ENCODE results near the gene THOP1.
A peak's percentile ranks its signal among the peaks of the same experiment; 100 is the strongest.

Gene THOP1

GRCh38 chr19:2785244-2785997, at the start of gene THOP1:
Gene THOP1, plus strand, starts transcription at chr19:2785503. Its CDS starts 160 bp downstream, at chr19:2785663.
- DNase-seq (ENCODE audit: low read depth): peak; percentile 99
- no peak for TF ChIP-seq CTCF (conservative IDR thresholded peaks at IDR 0.05; ENCODE audit: control insufficient read depth, insufficient read depth, low read depth, low read length)
- peak within 1 kb of the TSS; percentile 81 for H3K4me3 ChIP-seq (ENCODE audit: control insufficient read depth, low read depth, low read length)

GRCh38 chr19:2736550-2737190, 48.6 kb upstream of the THOP1 start:
- TF ChIP-seq CTCF (conservative IDR thresholded peaks at IDR 0.05; ENCODE audit: control insufficient read depth, insufficient read depth, low read depth, low read length): no peak
- DNase-seq (ENCODE audit: low read depth): no peak
- no peak overlapping the region for H3K4me3 ChIP-seq (ENCODE audit: control insufficient read depth, low read depth, low read length)

GRCh38 chr19:2739602-2740313, 45.5 kb upstream of the THOP1 start, which contains the start of gene SLC39A3:
Gene SLC39A3, minus strand, starts transcription at chr19:2740017. Its CDS starts 2,760 bp downstream, at chr19:2737257.
- no peak for TF ChIP-seq CTCF (conservative IDR thresholded peaks at IDR 0.05; ENCODE audit: control insufficient read depth, insufficient read depth, low read depth, low read length)
- peak within 1 kb of the TSS; percentile 86 for H3K4me3 ChIP-seq (ENCODE audit: control insufficient read depth, low read depth, low read length)
- peak; percentile 98 for DNase-seq (ENCODE audit: low read depth)

GRCh38 chr19:2740314-2740656, 45.0 kb upstream of the THOP1 start:
- no peak for TF ChIP-seq CTCF (conservative IDR thresholded peaks at IDR 0.05; ENCODE audit: control insufficient read depth, insufficient read depth, low read depth, low read length)
- H3K4me3 ChIP-seq (ENCODE audit: control insufficient read depth, low read depth, low read length): no peak overlapping the region
- no peak for DNase-seq (ENCODE audit: low read depth)

- no peak for DNase-seq (ENCODE audit: low read depth)
- no peak for TF ChIP-seq CTCF (conservative IDR thresholded peaks at IDR 0.05; ENCODE audit: control insufficient read depth, insufficient read depth, low read depth, low read length)
- no peak overlapping the region for H3K4me3 ChIP-seq (ENCODE audit: control insufficient read depth, low read depth, low read length)
Observed at GRCh38 chr19:2743099-2743498, 42.2 kb upstream of the THOP1 start.

- no peak for TF ChIP-seq CTCF (conservative IDR thresholded peaks at IDR 0.05; ENCODE audit: control insufficient read depth, insufficient read depth, low read depth, low read length)
- no peak for DNase-seq (ENCODE audit: low read depth)
- no peak overlapping the region for H3K4me3 ChIP-seq (ENCODE audit: control insufficient read depth, low read depth, low read length)
Observed at GRCh38 chr19:2744113-2744512, 41.2 kb upstream of the THOP1 start.

Measured in fibroblast of mammary gland (primary cell).